SU-DHL-6 (cell line): Measurements from ENCODE around the gene DERL2.

ENCODE experiments used
- EZH2phosphoT487 ChIP-seq: fragments of 200-600 bp; sonication (generic), shearing (Covaris generic); conservative IDR thresholded peaks from 2 replicates; pipeline ENCODE4 v1.6.1; 2018; ENCODE audit warnings: mild to moderate bottlenecking, antibody characterized with exemption, low read length, moderate library complexity, mixed read lengths
- TF ChIP-seq, protein P1 (sequence below): fragments of 200-600 bp; sonication (generic); IDR thresholded peaks from one replicate; pipeline ENCODE4 v1.5.1; 2017; ENCODE audit warnings: antibody characterized with exemption, mild to moderate bottlenecking, low read length, moderate library complexity; ENCODE audit not compliant: insufficient read depth, poor library complexity, severe bottlenecking

DNA sequence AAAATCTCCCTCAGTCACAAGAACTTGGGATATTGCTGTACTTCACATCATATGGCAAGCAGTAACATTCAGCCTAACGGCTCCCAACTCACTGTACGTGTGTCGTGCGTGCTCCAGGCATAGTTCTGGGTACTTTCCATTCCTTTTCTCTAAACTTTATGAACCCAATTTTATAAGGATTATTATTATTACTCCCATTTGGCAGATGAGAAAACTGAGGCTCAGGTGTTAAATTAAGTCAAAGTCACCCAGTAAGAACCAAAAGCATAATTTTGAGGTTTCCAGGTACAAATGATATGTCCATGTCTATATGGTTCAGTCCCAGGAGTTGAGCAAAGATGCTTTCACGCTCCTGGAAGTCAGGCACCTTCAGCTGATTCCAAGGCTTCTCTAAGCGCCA is 42.2 kb downstream of the DERL2 start:
- TF ChIP-seq, protein P1, sequence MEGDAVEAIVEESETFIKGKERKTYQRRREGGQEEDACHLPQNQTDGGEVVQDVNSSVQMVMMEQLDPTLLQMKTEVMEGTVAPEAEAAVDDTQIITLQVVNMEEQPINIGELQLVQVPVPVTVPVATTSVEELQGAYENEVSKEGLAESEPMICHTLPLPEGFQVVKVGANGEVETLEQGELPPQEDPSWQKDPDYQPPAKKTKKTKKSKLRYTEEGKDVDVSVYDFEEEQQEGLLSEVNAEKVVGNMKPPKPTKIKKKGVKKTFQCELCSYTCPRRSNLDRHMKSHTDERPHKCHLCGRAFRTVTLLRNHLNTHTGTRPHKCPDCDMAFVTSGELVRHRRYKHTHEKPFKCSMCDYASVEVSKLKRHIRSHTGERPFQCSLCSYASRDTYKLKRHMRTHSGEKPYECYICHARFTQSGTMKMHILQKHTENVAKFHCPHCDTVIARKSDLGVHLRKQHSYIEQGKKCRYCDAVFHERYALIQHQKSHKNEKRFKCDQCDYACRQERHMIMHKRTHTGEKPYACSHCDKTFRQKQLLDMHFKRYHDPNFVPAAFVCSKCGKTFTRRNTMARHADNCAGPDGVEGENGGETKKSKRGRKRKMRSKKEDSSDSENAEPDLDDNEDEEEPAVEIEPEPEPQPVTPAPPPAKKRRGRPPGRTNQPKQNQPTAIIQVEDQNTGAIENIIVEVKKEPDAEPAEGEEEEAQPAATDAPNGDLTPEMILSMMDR = no peak
- TF ChIP-seq EZH2phosphoT487 = no peak
